CD4-positive, alpha-beta T cell treated with Interleukin-15 for 1 hour (primary cell): Measurements from ENCODE around the gene BABAM2.
"Not testable (repeated sequence)": the region's sequence is repeated elsewhere in the genome, so short reads cannot be mapped to it uniquely, and the experiment has no call there.

Experiments used
- DNase-seq: peaks from one replicate; pipeline ENCODE4 v3.0.0-alpha.2; 2020

Gene BABAM2

GRCh38 chr2:28086611-28087010 is 196.1 kb downstream of the BABAM2 start:
- no peak for DNase-seq

GRCh38 chr2:28088970-28089369 is 198.4 kb downstream of the BABAM2 start:
- no peak for DNase-seq

- no peak for DNase-seq
Measured at GRCh38 chr2:28089486-28089885, 199.0 kb downstream of the BABAM2 start.

GRCh38 chr2:28093308-28093707 is 202.8 kb downstream of the BABAM2 start:
- no peak for DNase-seq

- DNase-seq: no peak
Measured at GRCh38 chr2:28093768-28094167, 203.2 kb downstream of the BABAM2 start.

GRCh38 chr2:28094739-28095138 is 204.2 kb downstream of the BABAM2 start:
- DNase-seq: no peak

GRCh38 chr2:28095622-28096021 is 205.1 kb downstream of the BABAM2 start:
- no peak for DNase-seq

GRCh38 chr2:28096421-28096820 is 205.9 kb downstream of the BABAM2 start:
- DNase-seq: no peak

GRCh38 chr2:28098501-28099225 is 208.1 kb downstream of the BABAM2 start:
- no peak for DNase-seq

- no peak for DNase-seq
Measured at GRCh38 chr2:28101123-28101522, 210.6 kb downstream of the BABAM2 start.

- DNase-seq: no peak
Measured at GRCh38 chr2:28101892-28102291, 211.4 kb downstream of the BABAM2 start.

- no peak for DNase-seq
Measured at GRCh38 chr2:28102455-28102874, 211.9 kb downstream of the BABAM2 start.

GRCh38 chr2:28103611-28104010 is 213.1 kb downstream of the BABAM2 start:
- DNase-seq: no peak

- DNase-seq: no peak
Measured at GRCh38 chr2:28108143-28108542, 217.6 kb downstream of the BABAM2 start.

- not testable (repeated sequence) for DNase-seq
Measured at GRCh38 chr2:28113771-28114170, 223.2 kb downstream of the BABAM2 start.

GRCh38 chr2:28117104-28117596 is 226.6 kb downstream of the BABAM2 start:
- no peak for DNase-seq

GRCh38 chr2:28119631-28120030 is 229.1 kb downstream of the BABAM2 start:
- DNase-seq: no peak

- no peak for DNase-seq
Measured at GRCh38 chr2:28128281-28128950, 237.9 kb downstream of the BABAM2 start.

GRCh38 chr2:28129955-28130695 is 239.6 kb downstream of the BABAM2 start:
- no peak for DNase-seq

- no peak for DNase-seq
Measured at GRCh38 chr2:28133778-28134177, 243.2 kb downstream of the BABAM2 start.

- no peak for DNase-seq
Measured at GRCh38 chr2:28134262-28134812, 243.8 kb downstream of the BABAM2 start.

GRCh38 chr2:28134857-28135256 is 244.3 kb downstream of the BABAM2 start:
- no peak for DNase-seq

GRCh38 chr2:28135324-28135723 is 244.8 kb downstream of the BABAM2 start:
- DNase-seq: no peak
